Caco-2 (cell line): ENCODE measurements around the gene ARID2. TPM values are rescaled to one million over a fixed set of nuclear protein-coding genes. Genes with fewer than 3 reads are reported as not detected.

ENCODE experiments used
- BruUV-seq: library from RNA; stranded (reverse); fragments of 400-500 nt; replicated peaks from 2 replicates; lab custom pipeline; 2021; lab: Mats Ljungman, UMichigan
- CTCF ChIA-PET: fragments of 300-600 bp; sonication (Branson Sonifier 250); formaldehyde crosslinking; loops from one replicate; lab custom pipeline; 2022; ENCODE audit warnings: antibody characterized with exemption; lab: Charles Lee
- POLR2A ChIA-PET: fragments of 300-600 bp; sonication (Branson Sonifier 250); formaldehyde crosslinking; loops from one replicate; lab custom pipeline; 2022; ENCODE audit warnings: antibody characterized with exemption; lab: Charles Lee
- DNase-seq, 2 experiments: peaks; one replicate each; pipeline versions ENCODE4 v3.0.0 to v3.0.0-alpha.2; 2020 to 2022
- H3K27me3 ChIP-seq: replicated peaks from 2 replicates; pipeline ENCODE4 v1.6.0; 2011; ENCODE audit warnings: low read length; ENCODE audit not compliant: control insufficient read depth, insufficient read depth
- H3K36me3 ChIP-seq: 2 replicates; pipeline ENCODE4 v1.5.1; 2011; ENCODE audit warnings: low read length; ENCODE audit not compliant: control insufficient read depth, insufficient read depth
- H3K4me1 ChIP-seq: fragments of 250-450 bp; sonication (Bioruptor Pico); 2 replicates; pipeline ENCODE4 v1.5.1; 2020; ENCODE audit warnings: mild to moderate bottlenecking
- H3K4me3 ChIP-seq: 2 replicates; pipeline ENCODE4 v1.5.1; 2011; ENCODE audit warnings: low read depth, mild to moderate bottlenecking, control low read depth, low read length
- H3K9me3 ChIP-seq: fragments of 250-450 bp; sonication (Bioruptor Pico); 2 replicates; pipeline ENCODE4 v1.5.1; 2020; ENCODE audit warnings: mild to moderate bottlenecking, moderate library complexity
- H3K27ac Mint-ChIP-seq: one replicate; pipeline ENCODE4 v1.8.0; 2022; ENCODE audit warnings: mixed read lengths; ENCODE audit not compliant: unreplicated experiment
- H3K27me3 Mint-ChIP-seq: one replicate; pipeline ENCODE4 v1.8.0; 2022; ENCODE audit warnings: mixed read lengths; ENCODE audit not compliant: insufficient read depth, unreplicated experiment
- H3K36me3 Mint-ChIP-seq: one replicate; pipeline ENCODE4 v1.8.0; 2022; ENCODE audit warnings: mild to moderate bottlenecking, mixed read lengths; ENCODE audit not compliant: insufficient read depth, unreplicated experiment
- H3K4me1 Mint-ChIP-seq: one replicate; pipeline ENCODE4 v1.8.0; 2022; ENCODE audit warnings: low read depth, mixed read lengths; ENCODE audit not compliant: unreplicated experiment
- H3K4me3 Mint-ChIP-seq: one replicate; pipeline ENCODE4 v1.8.0; 2022; ENCODE audit warnings: mild to moderate bottlenecking, moderate library complexity, mixed read lengths; ENCODE audit not compliant: unreplicated experiment
- H3K9me3 Mint-ChIP-seq: one replicate; pipeline ENCODE4 v1.8.0; 2022; ENCODE audit warnings: mixed read lengths; ENCODE audit not compliant: unreplicated experiment
- intact Hi-C: fragments of 100-400 bp; cut with micrococcal nuclease; formaldehyde crosslinking; loops from one replicate; pipeline ENCODE4 v1.10.0; 2022; ENCODE audit not compliant: unreplicated experiment
- total RNA-seq: library from RNA; stranded (reverse); gene quantifications from 2 replicates; pipeline ENCODE4 v1.2.3, GENCODE V29; 2022
- TF ChIP-seq, protein P1 (sequence below), 2 experiments: fragments of 200-600 bp in 1 of 2; IDR thresholded peaks; 1 replicate in 1 of 2; 2 replicates in 1 of 2; pipeline versions ENCODE4 v1.5.1 to v1.8.0; 2011 to 2022; ENCODE audit warnings: antibody characterized with exemption in 1 of 2, control low read depth in 1 of 2, inconsistent platforms in 1 of 2, low read depth in 1 of 2, low read length in 1 of 2, mild to moderate bottlenecking in 1 of 2, moderate library complexity in 1 of 2; ENCODE audit not compliant: insufficient read depth in 1 of 2, severe bottlenecking in 1 of 2, unreplicated experiment in 1 of 2

The ARID2 gene
- total RNA-seq, 1 experiment from 2014 or later = 53.9 TPM

DNA sequence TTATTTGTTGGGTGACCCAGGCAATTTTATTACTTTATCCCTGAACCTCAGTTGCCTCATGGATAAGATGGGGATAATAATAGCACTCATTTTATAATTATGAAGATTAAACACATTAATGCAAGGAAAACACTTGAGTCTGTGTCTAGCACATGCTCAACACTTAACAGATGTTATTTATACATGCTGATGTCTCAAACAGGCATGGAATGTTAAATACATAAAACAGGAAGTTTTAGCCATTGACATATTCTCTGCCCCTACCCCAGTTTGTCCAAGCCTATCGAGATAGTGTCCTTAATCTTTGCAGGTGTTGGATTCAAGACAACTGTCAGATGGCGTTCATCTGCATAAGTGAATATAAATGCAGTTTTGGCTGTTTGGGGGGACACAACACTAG is 151.0 kb downstream of the ARID2 start:
- ChIA-PET CTCF (no interaction called here), POLR2A (no interaction called here)
- Mint-ChIP-seq H3K4me3 (no peak overlapping the region), H3K4me1 (peaks cover 16% of the 10 kb centered on the region), H3K9me3 (peaks cover 10% of the 10 kb centered on the region), H3K27ac (no peak overlapping the region), H3K27me3 (no peaks in the 10 kb centered on the region), H3K36me3 (peaks cover 39% of the 10 kb centered on the region)
- Histone ChIP-seq H3K4me3 (no peak overlapping the region), H3K4me1 (no peaks in the 10 kb centered on the region), H3K9me3 (0 out of 2 replicates have a peak, but pooled peaks cover 3% of the 10 kb centered on the region), H3K27me3 (no peaks in the 10 kb centered on the region), H3K36me3 (peaks cover 4% of the 10 kb centered on the region)
- DNase-seq = no peak
- intact Hi-C loops = no loop called here
- TF ChIP-seq, protein P1, sequence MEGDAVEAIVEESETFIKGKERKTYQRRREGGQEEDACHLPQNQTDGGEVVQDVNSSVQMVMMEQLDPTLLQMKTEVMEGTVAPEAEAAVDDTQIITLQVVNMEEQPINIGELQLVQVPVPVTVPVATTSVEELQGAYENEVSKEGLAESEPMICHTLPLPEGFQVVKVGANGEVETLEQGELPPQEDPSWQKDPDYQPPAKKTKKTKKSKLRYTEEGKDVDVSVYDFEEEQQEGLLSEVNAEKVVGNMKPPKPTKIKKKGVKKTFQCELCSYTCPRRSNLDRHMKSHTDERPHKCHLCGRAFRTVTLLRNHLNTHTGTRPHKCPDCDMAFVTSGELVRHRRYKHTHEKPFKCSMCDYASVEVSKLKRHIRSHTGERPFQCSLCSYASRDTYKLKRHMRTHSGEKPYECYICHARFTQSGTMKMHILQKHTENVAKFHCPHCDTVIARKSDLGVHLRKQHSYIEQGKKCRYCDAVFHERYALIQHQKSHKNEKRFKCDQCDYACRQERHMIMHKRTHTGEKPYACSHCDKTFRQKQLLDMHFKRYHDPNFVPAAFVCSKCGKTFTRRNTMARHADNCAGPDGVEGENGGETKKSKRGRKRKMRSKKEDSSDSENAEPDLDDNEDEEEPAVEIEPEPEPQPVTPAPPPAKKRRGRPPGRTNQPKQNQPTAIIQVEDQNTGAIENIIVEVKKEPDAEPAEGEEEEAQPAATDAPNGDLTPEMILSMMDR (IDR thresholded peaks at IDR 0.05; ENCODE audit: insufficient read depth in 1 of 2, low read depth in 1 of 2, low read length in 1 of 2, severe bottlenecking in 1 of 2, unreplicated experiment in 1 of 2) = no peak
- no TSS peak for BruUV-seq

DNA sequence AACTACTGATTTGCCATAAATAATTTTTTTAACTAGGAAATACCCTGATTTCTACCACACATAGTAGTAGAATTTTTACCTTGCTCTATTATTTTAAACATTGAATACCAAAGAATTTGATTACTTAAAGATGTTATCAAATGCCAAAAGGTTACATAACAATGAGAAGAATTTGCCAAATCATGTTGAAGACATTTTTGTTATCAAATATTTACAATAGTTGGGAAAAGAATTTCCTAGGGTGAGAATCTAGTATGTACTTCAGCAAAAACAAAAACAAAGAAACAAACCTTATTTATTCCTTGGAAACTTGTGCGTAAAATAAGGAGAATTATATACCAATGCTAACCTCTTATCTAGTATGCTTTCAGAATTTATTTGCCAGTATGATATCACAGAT is 153.7 kb downstream of the ARID2 start:
- intact Hi-C loops = no loop called here

DNA sequence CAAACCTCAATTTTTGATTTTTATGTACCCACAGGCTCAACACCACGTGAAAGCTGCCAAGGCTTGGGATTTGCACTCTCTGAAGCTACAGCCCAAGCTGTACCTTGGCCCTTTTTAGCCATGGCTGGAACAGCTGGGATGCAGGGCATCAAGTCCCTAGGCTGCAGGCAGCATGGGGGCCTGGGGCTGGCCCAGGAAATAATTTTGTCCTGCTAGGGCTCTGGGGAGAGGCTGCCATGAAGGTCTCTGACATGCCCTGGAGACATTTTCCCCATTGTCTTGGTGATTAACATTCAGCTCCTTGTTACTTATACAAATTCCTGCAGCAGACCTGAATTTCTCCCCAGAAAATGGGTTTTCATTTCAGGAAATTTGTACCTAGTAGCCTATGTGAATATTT is 157.2 kb downstream of the ARID2 start:
- DNase-seq = no peak
- Mint-ChIP-seq H3K9me3 (peaks cover 1% of the 10 kb centered on the region), H3K4me1 (no peaks in the 10 kb centered on the region), H3K27ac (no peak overlapping the region), H3K4me3 (no peak overlapping the region), H3K36me3 (peaks cover 37% of the 10 kb centered on the region), H3K27me3 (no peaks in the 10 kb centered on the region)
- no TSS peak for BruUV-seq
- H3K4me3 ChIP-seq = no peak overlapping the region
- H3K9me3 ChIP-seq = 0 out of 2 replicates have a peak, but pooled peaks cover 3% of the 10 kb centered on the region
- intact Hi-C loops = no loop called here
- CTCF ChIA-PET = no interaction called here
- TF ChIP-seq, protein P1 (IDR thresholded peaks at IDR 0.05; ENCODE audit: insufficient read depth in 1 of 2, low read depth in 1 of 2, low read length in 1 of 2, severe bottlenecking in 1 of 2, unreplicated experiment in 1 of 2) = no peak
- no peaks in the 10 kb centered on the region for H3K4me1 ChIP-seq
- no peaks in the 10 kb centered on the region for H3K27me3 ChIP-seq
- POLR2A ChIA-PET = no interaction called here
- peaks cover 2% of the 10 kb centered on the region for H3K36me3 ChIP-seq

More for the DNA sequence above, 153.7 kb downstream of the ARID2 start:
- no TSS peak for BruUV-seq
- TF ChIP-seq, protein P1 (IDR thresholded peaks at IDR 0.05; ENCODE audit: insufficient read depth in 1 of 2, low read depth in 1 of 2, low read length in 1 of 2, severe bottlenecking in 1 of 2, unreplicated experiment in 1 of 2) = no peak
- ChIA-PET CTCF (no interaction called here), POLR2A (no interaction called here)
- Mint-ChIP-seq H3K4me3 (no peak overlapping the region), H3K4me1 (peaks cover 10% of the 10 kb centered on the region), H3K27me3 (no peaks in the 10 kb centered on the region), H3K36me3 (peaks cover 46% of the 10 kb centered on the region), H3K27ac (no peak overlapping the region), H3K9me3 (peaks cover 10% of the 10 kb centered on the region)
- DNase-seq = no peak
- H3K9me3 ChIP-seq = 0 out of 2 replicates have a peak, but pooled peaks cover 3% of the 10 kb centered on the region
- H3K36me3 ChIP-seq = peaks cover 4% of the 10 kb centered on the region
- no peak overlapping the region for H3K4me3 ChIP-seq
- no peaks in the 10 kb centered on the region for H3K27me3 ChIP-seq
- H3K4me1 ChIP-seq = no peaks in the 10 kb centered on the region
